OCI-LY3 (cell line): ENCODE results near the gene CCDC7.

Experiments used
- EZH2phosphoT487 ChIP-seq: fragments of 200-600 bp; shearing (Covaris generic); IDR thresholded peaks from 2 replicates; pipeline ENCODE4 v1.6.1; 2018; ENCODE audit warnings: antibody characterized with exemption, mixed run types, low read depth
- TF ChIP-seq, protein P1 (sequence below): fragments of 200-600, 300-600 bp; sonication (generic); IDR thresholded peaks from 2 replicates; pipeline ENCODE4 v1.5.1; 2014; ENCODE audit warnings: antibody characterized with exemption, low read length, low read depth

DNA sequence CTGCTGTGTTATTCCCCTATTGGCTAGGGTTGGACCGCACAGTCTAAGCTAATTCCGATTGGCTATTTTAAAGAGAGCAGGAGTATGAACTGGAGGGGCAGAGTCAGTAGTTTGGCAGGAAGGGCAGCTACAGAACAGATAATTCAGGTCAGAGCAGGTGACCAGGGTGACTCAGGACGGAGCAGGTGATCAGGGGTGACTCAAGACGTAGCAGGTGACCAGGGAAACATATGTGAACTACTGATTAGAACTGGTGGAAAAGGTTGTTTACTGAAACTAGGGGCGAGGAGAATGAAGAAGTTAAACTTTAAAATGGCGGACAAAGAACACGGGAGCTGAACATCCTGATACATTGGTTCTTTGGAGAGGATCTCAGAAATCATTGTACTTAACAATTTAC, 102.3 kb downstream of the CCDC7 start:
- TF ChIP-seq, protein P1, sequence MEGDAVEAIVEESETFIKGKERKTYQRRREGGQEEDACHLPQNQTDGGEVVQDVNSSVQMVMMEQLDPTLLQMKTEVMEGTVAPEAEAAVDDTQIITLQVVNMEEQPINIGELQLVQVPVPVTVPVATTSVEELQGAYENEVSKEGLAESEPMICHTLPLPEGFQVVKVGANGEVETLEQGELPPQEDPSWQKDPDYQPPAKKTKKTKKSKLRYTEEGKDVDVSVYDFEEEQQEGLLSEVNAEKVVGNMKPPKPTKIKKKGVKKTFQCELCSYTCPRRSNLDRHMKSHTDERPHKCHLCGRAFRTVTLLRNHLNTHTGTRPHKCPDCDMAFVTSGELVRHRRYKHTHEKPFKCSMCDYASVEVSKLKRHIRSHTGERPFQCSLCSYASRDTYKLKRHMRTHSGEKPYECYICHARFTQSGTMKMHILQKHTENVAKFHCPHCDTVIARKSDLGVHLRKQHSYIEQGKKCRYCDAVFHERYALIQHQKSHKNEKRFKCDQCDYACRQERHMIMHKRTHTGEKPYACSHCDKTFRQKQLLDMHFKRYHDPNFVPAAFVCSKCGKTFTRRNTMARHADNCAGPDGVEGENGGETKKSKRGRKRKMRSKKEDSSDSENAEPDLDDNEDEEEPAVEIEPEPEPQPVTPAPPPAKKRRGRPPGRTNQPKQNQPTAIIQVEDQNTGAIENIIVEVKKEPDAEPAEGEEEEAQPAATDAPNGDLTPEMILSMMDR: no peak
- TF ChIP-seq EZH2phosphoT487: no peak
